Measurements from ENCODE around the gene CD300LD.

CD300LD gene

DNA sequence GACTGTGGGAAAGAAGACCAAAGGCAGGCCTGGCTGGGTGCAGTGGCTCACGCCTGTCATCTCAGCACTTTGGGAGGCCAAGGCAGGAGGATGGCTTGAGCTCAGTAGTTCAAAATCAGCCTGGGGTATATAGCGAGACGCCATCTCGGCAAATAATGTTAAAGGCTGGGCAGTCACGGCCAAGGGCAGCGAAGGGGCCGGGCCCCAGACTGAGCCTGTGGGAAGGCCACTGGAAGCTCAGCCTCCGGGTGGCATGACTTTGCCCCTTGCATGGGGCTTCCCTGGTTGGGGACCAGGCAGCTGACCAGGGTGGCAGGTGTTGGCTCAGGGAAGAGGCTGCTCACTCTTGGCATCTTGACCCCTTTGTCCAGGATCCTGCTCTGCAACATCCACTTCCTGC, 14.0 kb upstream of the CD300LD start:
- no peak overlapping the region for H3K4me3 ChIP-seq (ENCODE audit: low read length)
- TF ChIP-seq, protein P1, sequence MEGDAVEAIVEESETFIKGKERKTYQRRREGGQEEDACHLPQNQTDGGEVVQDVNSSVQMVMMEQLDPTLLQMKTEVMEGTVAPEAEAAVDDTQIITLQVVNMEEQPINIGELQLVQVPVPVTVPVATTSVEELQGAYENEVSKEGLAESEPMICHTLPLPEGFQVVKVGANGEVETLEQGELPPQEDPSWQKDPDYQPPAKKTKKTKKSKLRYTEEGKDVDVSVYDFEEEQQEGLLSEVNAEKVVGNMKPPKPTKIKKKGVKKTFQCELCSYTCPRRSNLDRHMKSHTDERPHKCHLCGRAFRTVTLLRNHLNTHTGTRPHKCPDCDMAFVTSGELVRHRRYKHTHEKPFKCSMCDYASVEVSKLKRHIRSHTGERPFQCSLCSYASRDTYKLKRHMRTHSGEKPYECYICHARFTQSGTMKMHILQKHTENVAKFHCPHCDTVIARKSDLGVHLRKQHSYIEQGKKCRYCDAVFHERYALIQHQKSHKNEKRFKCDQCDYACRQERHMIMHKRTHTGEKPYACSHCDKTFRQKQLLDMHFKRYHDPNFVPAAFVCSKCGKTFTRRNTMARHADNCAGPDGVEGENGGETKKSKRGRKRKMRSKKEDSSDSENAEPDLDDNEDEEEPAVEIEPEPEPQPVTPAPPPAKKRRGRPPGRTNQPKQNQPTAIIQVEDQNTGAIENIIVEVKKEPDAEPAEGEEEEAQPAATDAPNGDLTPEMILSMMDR (IDR thresholded peaks at IDR 0.05; ENCODE audit: insufficient read depth, low read depth, low read length, missing control alignments) = no peak
- DNase-seq (ENCODE audit: low read depth) = no peak

DNA sequence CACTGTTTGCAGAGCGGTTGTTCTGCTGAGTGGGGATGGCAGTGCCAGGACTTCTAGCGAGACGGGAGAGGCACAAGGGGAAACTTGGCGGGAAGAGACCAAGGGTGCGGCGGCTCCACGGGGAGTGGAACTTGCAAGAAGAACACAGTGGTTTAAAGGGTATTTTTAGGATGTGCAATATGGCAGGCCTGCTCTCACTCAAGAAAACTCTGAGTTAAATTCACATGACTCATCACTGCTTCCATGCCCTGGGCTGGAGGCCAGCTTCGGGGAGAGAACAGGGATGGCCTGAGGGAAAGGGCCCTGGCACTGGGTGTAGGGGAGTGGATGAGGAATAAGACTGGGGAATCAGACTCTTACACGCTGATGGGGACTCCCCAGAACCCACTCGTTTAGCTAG, 13.3 kb upstream of the CD300LD start:
- H3K4me3 ChIP-seq (ENCODE audit: low read length) = no peak overlapping the region
- peak; percentile 45 for DNase-seq (ENCODE audit: low read depth)
- TF ChIP-seq, protein P1 (IDR thresholded peaks at IDR 0.05; ENCODE audit: insufficient read depth, low read depth, low read length, missing control alignments) = no peak

DNA sequence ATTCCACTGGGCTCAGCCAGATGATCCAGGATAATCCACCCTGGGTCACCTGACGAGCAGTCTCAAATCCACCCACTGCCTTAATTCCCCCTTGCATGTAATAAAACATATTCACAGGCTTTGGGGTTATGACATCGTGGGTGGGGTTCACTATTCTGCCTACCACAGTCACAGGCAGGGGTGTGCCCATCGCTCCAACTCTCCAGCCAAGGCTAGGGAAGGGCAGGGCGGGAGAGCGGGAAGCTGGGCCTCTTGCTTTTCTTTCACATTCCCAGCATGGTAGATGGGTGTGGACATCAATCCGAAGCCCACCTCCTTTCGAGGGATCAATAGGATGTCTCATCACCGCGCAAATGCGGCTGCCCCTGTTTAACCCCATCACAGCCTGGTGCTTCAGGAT, 12.7 kb upstream of the CD300LD start:
- DNase-seq (ENCODE audit: low read depth) = no peak
- H3K4me3 ChIP-seq (ENCODE audit: low read length) = no peak overlapping the region
- TF ChIP-seq, protein P1 (IDR thresholded peaks at IDR 0.05; ENCODE audit: insufficient read depth, low read depth, low read length, missing control alignments) = no peak

DNA sequence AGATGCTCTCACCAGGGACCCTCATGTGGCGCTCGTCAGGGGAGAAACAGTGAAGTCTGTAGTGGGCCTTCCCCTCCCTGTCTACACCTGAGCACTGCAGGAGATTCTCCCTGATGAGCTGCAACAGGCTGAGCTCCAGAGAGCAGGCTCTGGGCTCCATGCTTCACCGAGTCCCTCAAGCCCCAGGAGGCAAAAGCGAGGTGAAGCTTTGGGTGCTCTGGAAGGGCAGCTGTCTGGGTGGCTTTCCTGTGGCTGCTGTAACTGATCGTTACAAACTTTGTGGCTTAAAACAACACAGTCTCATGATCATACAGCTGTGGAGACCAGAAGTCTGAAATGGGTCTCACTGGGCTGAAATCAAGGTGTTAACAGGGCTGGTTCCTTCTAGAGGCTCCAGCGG, 12.1 kb upstream of the CD300LD start:
- no peak for DNase-seq (ENCODE audit: low read depth)
- no peak overlapping the region for H3K4me3 ChIP-seq (ENCODE audit: low read length)
- TF ChIP-seq, protein P1 (IDR thresholded peaks at IDR 0.05; ENCODE audit: insufficient read depth, low read depth, low read length, missing control alignments) = no peak

DNA sequence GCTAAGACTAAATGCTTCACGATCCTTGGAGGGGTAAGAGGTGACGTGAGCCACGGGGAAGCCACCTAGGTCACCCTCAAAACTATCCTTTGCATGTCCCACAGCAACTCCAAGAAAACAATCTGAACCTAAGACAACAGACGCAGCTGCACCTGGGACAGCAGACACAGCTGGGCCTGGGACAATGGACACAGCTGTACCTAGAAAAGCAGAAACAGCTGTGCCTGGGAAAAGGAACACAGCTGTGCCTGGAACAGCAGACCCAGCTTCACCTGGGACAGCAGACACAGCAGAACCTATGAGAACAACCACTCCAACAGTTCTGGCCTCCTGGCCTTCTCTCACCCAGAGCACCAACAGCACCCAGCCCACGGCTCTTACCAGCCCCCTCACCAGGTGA, 11.7 kb upstream of the CD300LD start:
- no peak for DNase-seq (ENCODE audit: low read depth)
- no peak overlapping the region for H3K4me3 ChIP-seq (ENCODE audit: low read length)
- TF ChIP-seq, protein P1 (IDR thresholded peaks at IDR 0.05; ENCODE audit: insufficient read depth, low read depth, low read length, missing control alignments) = no peak

DNA sequence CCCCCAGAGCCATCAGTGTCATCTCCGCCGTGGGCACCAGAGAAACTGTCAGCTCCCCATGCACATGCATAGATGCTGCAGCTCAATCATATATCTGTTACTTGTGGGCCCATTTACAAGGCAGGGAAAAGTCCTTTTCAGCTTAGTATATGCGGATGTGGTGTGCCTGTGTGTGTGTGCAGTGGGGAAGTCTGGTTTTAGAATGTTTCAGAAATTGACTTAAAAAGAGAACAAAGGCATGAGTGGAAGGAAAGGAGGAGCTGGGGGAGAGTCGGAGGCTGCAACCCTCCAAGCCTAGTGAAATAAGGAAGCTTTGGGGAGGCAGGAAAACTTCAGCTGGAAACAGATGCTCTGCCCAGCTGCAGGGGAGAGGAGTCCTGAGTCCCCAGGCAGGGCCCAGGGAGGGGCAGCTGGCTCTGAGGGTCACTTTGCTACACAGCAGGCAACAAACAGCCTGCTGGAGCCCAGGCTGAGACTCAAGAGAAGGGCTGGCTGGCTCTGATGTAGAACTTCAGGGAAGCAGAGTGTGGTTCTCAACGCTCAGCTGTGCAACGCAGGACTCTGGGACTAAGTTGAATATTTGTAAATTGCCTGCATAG, 11.1 kb upstream of the CD300LD start:
- DNase-seq (ENCODE audit: low read depth) = no peak
- TF ChIP-seq, protein P1 (IDR thresholded peaks at IDR 0.05; ENCODE audit: insufficient read depth, low read depth, low read length, missing control alignments) = no peak
- no peak overlapping the region for H3K4me3 ChIP-seq (ENCODE audit: low read length)

DNA sequence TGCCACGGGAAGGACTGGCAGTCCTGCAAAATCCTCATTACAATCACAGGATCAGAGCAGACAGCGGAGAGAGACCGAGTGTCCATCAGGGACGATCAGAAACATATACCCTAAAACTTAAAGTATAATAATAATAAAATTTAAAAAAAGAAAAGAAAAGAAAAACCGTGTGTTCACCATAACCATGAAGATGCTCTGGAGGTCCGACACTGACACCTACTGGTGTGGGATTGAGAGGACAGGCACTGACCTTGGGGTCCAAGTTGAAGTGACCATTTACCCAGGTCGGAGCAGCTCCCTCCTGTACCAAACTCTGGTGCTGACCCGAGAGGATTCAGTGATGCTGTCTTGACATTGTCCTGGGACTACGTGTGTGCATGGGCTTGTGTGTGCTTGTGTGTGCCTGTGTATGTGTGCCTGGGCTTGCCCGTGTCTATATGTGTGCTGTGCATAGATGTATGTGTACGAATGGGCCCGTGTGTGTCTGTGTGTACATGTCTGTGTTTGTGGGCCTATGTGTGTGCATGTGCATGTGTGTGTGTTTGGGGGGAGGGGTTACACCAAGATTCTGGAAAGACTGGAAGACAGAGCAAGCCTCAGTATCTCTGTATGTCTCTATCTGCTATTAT, 10.0 kb upstream of the CD300LD start:
- no peak overlapping the region for H3K4me3 ChIP-seq (ENCODE audit: low read length)
- peak; percentile 9 for DNase-seq (ENCODE audit: low read depth)
- TF ChIP-seq, protein P1 (IDR thresholded peaks at IDR 0.05; ENCODE audit: insufficient read depth, low read depth, low read length, missing control alignments) = peak; percentile 60

All from epithelial cell of esophagus (primary cell).